Stimulated activated CD8-positive, alpha-beta memory T cell treated with anti-CD3 and anti-CD28 coated beads, Interleukin-7, amount 100 ng/mL, for 4 hours (primary cell): ENCODE data around the gene GREB1L.

Source experiments
- DNase-seq, 2 donors: peaks; one replicate each; pipeline ENCODE4 v3.0.0-alpha.2; 2020; ENCODE audit warnings: low read depth in 2 of 2

Gene GREB1L

DNA sequence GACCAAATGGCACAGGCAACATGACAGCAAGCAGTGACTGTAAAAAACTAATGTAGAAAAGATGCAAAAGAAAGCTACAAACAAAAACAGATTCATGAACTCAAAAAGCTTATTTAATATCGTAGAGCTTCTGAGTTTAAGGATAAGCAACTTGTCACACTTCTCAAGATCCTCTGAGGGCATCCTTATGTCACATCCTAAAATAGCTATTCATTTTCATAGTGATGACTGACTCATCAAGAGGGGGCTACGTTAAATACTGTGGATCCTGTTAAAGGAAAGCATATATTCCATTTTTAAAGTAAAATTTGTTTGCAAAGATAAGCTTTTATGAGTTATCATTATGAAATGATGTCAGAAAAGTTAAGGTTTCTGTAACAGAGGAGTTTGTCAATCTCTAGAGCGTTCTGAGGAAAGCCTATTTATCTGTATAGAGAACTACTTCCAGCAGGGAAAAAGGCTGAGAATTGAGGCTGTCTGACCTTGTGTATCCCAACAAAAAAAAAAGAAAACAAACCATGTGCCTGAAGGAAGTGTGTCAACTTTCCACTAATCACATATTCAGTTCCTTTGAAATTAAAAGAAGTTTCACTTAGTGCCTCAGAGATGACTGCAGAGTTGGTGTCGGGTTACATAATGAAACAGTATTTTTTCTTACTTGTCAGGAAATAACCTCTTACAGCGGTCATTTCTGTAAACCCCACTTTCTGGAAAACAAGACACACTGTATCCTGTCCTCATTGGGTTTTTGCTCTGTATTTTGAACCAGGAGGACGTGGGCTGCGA is 243.0 kb downstream of the GREB1L start:
- no peak for DNase-seq

GRCh38 chr18:21486905-21487437 is 244.9 kb downstream of the GREB1L start:
- no peak for DNase-seq

GRCh38 chr18:21489119-21489750 is 247.2 kb downstream of the GREB1L start:
- no peak for DNase-seq

DNA sequence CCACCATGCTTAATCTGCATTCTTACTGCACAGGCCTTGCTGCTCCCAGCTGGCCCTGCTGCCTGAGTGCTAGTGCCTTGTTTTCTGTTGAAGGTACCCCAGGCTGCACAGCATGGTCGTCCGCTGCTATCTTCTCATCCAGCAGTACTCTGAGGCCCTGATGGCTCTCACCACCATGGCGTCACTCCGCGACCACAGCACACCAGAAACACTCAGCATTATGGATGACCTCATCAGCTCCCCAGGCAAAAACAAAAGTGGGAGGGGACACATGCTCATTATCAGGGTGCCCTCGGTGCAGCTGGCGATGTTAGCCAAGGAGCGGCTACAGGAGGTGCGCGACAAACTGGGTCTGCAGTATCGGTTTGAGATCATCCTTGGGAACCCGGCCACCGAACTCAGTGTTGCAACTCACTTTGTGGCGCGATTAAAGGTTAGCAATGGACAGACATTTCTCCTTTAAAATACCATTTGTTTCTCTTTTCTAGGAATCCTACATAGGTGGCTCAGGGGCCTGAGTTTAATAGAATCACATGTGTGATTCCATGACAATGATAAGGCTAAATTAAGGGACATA is 248.0 kb downstream of the GREB1L start:
- DNase-seq: no peak

GRCh38 chr18:21490748-21491147 is 248.7 kb downstream of the GREB1L start:
- no peak for DNase-seq

- DNase-seq: no peak
Measured at GRCh38 chr18:21496277-21496835, 254.3 kb downstream of the GREB1L start.

DNA sequence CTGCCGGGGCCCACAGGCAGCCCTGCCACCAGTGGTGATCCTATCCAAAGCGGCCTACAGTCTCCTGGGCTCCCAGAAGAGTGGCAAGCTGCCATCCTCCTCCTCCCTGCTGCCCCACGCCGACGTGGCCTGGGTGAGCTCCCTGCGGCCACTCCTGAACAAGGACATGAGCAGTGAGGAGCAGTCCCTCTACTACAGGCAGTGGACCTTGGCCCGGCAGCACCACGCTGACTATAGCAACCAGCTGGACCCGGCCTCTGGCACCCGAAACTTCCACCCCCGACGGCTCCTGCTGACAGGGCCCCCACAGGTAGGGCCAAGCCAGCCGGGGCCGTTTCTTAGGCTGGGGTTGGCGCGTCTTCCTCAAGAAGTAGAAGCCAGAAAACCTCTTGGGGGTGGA is 258.0 kb downstream of the GREB1L start:
- DNase-seq: no peak

DNA sequence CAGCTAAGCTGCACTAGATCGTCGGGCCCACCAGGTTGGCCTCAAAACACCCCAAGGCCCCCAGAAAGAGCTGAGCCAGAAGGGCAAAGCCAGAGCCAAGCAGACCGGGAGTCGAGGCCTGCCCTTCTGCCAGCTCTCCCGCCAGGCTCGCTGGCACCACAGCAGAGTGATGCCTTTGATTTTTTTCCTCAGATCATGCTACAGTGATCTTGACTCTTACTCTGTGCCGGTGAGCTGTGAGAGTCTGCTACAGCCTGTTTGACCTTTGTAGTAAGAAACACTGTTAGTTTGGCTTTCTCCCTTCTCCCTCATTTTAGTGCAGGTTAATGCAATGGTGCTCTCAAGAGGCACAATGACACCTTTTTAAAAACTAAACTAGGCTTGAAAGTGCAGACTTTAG is 260.6 kb downstream of the GREB1L start:
- no peak for DNase-seq

GRCh38 chr18:21507913-21508701 is 266.1 kb downstream of the GREB1L start:
- no peak for DNase-seq

- DNase-seq: no peak
Measured at GRCh38 chr18:21509062-21509461, 267.0 kb downstream of the GREB1L start.

- no peak for DNase-seq
Measured at GRCh38 chr18:21513292-21513691, 271.3 kb downstream of the GREB1L start.

DNA sequence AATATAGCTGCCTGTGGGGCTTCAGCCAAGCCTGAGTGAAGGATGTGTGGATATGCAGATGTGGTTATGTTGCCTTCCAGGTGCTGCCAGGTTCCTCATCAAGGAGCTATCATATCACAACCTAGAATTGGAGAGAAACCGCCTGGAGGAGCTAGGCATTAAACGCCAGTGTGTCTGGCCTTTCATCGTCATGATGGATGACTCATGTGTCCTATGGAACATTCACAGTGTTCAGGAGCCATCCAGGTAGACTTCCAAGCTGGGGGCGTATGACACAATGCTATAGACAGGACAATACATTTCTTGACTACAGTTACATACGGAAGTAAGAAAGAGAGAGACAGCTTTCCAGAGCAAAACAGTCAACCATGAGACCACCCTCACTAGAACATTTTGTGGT is 271.7 kb downstream of the GREB1L start:
- no peak for DNase-seq

DNA sequence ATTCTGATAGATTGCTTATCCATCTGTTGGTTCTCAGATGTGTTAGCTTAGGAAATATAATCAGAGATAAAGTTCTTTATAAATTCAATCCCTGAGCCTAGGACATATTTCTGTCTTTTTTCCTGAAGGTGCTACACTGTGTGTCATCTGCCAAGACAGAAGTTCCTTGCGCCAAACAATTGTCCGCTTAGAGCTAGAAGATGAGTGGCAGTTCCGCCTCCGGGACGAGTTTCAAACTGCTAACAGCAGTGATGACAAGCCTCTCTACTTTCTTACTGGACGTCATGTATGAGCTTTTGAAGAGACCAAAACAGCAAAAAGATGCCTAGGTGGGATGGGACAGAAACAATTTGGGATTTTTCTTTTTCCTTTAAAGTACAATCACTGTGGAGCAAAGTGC is 280.5 kb downstream of the GREB1L start:
- DNase-seq: no peak

- DNase-seq: no peak
Measured at GRCh38 chr18:21525916-21526315, 283.9 kb downstream of the GREB1L start.

- no peak for DNase-seq
Measured at GRCh38 chr18:21526463-21526862, 284.4 kb downstream of the GREB1L start.

- no peak for DNase-seq
Measured at GRCh38 chr18:21534327-21534726, 292.3 kb downstream of the GREB1L start.

- no peak for DNase-seq
Measured at GRCh38 chr18:21538230-21538629, 296.2 kb downstream of the GREB1L start.

DNA sequence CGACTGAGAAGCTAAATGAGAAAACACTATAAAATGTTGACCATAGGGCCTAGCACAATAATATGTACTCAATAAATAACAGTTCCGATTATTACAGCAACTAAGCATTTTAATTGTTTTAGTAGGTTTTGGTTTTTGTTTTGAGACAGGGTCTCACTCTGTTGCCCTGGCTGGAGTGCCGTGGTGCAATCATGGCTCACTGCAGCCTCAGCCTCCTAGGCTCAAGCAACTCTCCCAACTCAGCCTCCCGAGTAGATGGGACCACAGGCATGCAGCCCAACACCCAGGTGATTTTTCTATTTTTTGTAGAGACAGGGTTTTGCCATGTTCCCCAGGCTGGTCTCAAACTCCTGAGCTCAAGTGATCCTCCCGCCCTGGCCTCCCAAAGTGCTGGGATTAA is 304.4 kb downstream of the GREB1L start:
- DNase-seq: no peak

GRCh38 chr18:21548647-21549046 is 306.6 kb downstream of the GREB1L start:
- DNase-seq: no peak

DNA sequence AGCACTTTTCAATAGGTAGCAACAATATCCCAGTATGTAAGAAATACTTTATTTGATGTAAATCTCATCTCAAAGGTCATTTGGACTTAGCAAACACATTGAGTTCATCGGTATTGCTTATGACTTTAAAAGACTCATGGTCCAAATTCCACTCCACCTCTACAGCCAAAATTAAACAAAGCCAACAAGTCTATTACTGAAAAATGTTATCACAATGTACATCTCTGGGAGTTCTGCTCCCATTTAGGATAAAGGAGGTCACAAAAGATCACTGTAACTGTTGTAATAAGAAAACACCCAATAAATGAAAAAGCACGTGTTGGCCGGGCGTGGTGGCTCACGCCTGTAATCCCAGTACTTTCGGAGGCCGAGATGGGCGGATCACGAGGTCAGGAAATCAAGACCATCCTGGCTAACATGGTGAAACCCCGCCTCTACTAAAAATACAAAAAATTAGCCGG is 308.5 kb downstream of the GREB1L start:
- no peak for DNase-seq

DNA sequence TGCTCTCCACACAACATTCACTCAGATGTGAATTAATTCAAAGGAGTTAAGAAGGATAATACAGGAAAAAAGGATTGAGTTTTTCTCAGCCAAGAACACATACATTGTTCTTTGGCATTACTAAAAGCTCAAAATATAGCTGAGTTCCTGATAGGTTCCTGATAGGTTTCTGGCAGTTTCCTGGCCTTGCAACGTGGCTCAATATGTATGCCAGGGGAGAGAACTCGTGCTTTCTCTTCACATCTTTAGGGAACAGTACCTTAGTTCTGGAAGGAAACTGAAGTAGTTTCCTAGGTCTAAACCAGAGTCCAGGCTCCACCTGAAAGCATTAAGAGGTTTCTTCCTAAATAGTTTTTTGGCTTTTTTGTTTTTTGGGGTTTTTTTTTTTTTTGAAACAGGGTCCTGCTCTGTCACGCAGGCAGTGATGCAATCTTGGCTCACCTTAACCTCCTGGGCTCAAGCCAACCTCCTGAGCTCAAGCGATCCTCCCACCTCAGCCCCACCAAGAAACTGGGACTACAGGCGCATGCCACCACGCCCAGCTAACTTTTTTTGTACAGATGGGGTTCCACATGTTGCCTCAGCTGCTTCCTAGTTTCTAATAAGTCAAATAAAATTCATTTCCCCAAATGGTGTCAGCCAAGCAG is 315.7 kb downstream of the GREB1L start:
- DNase-seq: no peak
